K562 (cell line): Measurements from ENCODE around the gene MBD6. TPM values are rescaled to one million over a fixed set of nuclear protein-coding genes. Genes with fewer than 3 reads are reported as not detected.

Experiments used
- ATAC-seq: fragments of 200-7000 bp; cut with Tn5 transposase; 3 replicates; pipeline ENCODE4 v1.9.1; 2020; ENCODE audit warnings: moderate library complexity
- BruUV-seq: library from RNA; stranded (reverse); fragments of 400-500 nt; replicated peaks from 2 replicates; lab custom pipeline; 2021; lab: Mats Ljungman, UMichigan
- CTCF ChIA-PET: fragments of 300-600 bp; formaldehyde crosslinking; extraction: SDS; loops from one replicate; lab custom pipeline; 2021; ENCODE audit warnings: low intra/inter-chr PET ratio; lab: Yijun Ruan, JAX
- POLR2A ChIA-PET: fragments of 300-600, 350-650 bp; sonication (Branson Sonifier 250); formaldehyde crosslinking; extraction: SDS; loops from one replicate; lab custom pipeline; 2021; ENCODE audit warnings: antibody characterized with exemption, inconsistent platforms; lab: Yijun Ruan, JAX
- DNase-seq, 4 experiments: peaks; one replicate each; pipeline versions ENCODE4 v3.0.0 to v3.0.0-alpha.2; 2011 to 2018; ENCODE audit warnings: low spot score in 3 of 4, mixed read lengths in 3 of 4; ENCODE audit errors: extremely low read depth in 1 of 4
- FAIRE-seq: peaks from 2 replicates; lab custom pipeline; 2011; peaks lifted over from hg19 to GRCh38; lab: Jason Lieb, UNC
- H2AFZ ChIP-seq: 2 replicates; pipeline ENCODE4 v1.6.0; 2011; ENCODE audit warnings: low read depth, low read length, control low read depth, inconsistent platforms
- H3K27ac ChIP-seq: fragments of 200-600 bp; 3 replicates; pipeline ENCODE4 v1.8.0; 2011; ENCODE audit warnings: low read depth, mild to moderate bottlenecking, control low read depth, inconsistent platforms, low read length, moderate library complexity, mixed read lengths; ENCODE audit errors: extremely low read depth
- H3K27me3 ChIP-seq, 2 experiments: fragments of 300-600 bp in 1 of 2; 2 replicates in 1 of 2; 3 replicates in 1 of 2; pipeline versions ENCODE4 v1.6.0 to v1.8.0; 2011; ENCODE audit warnings: inconsistent platforms in 2 of 2, low read length in 2 of 2, mild to moderate bottlenecking in 1 of 2, mixed read lengths in 1 of 2, moderate library complexity in 1 of 2; ENCODE audit not compliant: control insufficient read depth in 2 of 2, insufficient read depth in 2 of 2
- H3K36me3 ChIP-seq: fragments of 300-600 bp; 3 replicates; pipeline ENCODE4 v1.8.0; 2011; ENCODE audit warnings: mild to moderate bottlenecking, low read length, inconsistent platforms; ENCODE audit not compliant: control insufficient read depth, insufficient read depth
- H3K4me1 ChIP-seq, 2 experiments: fragments of 200-600 bp in 1 of 2; replicated peaks in 1 of 2; 2 replicates in 1 of 2; 3 replicates in 1 of 2; pipeline versions ENCODE4 v1.5.1 to v1.8.0; 2011; ENCODE audit warnings: inconsistent platforms in 2 of 2, low read length in 2 of 2, mild to moderate bottlenecking in 1 of 2, mixed read lengths in 1 of 2, moderate library complexity in 1 of 2; ENCODE audit not compliant: control insufficient read depth in 2 of 2, insufficient read depth in 2 of 2
- H3K4me2 ChIP-seq: 2 replicates; pipeline ENCODE4 v1.6.1; 2011; ENCODE audit warnings: low read length, control low read depth, inconsistent platforms, mixed read lengths; ENCODE audit not compliant: insufficient read depth
- H3K4me3 ChIP-seq: fragments of 200-600 bp; sonication (generic), shearing (Covaris generic); 2 replicates; pipeline ENCODE4 v1.5.1; 2016; ENCODE audit warnings: control low read depth, inconsistent platforms
- H3K79me2 ChIP-seq: fragments of 200-600 bp; 3 replicates; pipeline ENCODE4 v1.8.0; 2011; ENCODE audit warnings: low read length, inconsistent platforms; ENCODE audit not compliant: control insufficient read depth, insufficient read depth
- H3K9ac ChIP-seq, 2 experiments: 2 replicates each; pipeline versions ENCODE4 v1.6.0 to v1.6.1; 2011; ENCODE audit warnings: low read depth in 2 of 2, low read length in 2 of 2, control low read depth in 1 of 2, inconsistent platforms in 1 of 2, mild to moderate bottlenecking in 1 of 2, mixed read lengths in 1 of 2; ENCODE audit not compliant: insufficient read depth in 1 of 2
- H3K9me1 ChIP-seq: one replicate; pipeline ENCODE4 v1.6.0; 2011; ENCODE audit warnings: inconsistent platforms, mild to moderate bottlenecking, low read length, moderate library complexity; ENCODE audit not compliant: control insufficient read depth, insufficient read depth
- H3K9me3 ChIP-seq: replicated peaks from 2 replicates; pipeline ENCODE4 v1.5.1; 2011; ENCODE audit warnings: low read depth, low read length, inconsistent platforms; ENCODE audit not compliant: control insufficient read depth, insufficient read depth
- H4K20me1 ChIP-seq: replicated peaks from 2 replicates; pipeline ENCODE4 v1.6.1; 2011; ENCODE audit warnings: low read length, inconsistent platforms, mixed read lengths; ENCODE audit not compliant: control insufficient read depth, insufficient read depth
- CBX5 ChIP-seq: IDR thresholded peaks from 2 replicates; pipeline ENCODE4 v1.6.1; 2014; ENCODE audit warnings: low read depth, borderline replicate concordance
- ETS2 ChIP-seq: IDR thresholded peaks from 2 replicates; pipeline ENCODE4 v1.6.1; 2016; ENCODE audit warnings: borderline replicate concordance, missing genetic modification characterization, mild to moderate bottlenecking, moderate library complexity, missing compliant biosample characterization; ENCODE audit not compliant: poor library complexity, severe bottlenecking
- HEY1 ChIP-seq: fragments of 250-450 bp; sonication (Bioruptor Pico); IDR thresholded peaks from 2 replicates; pipeline ENCODE4 v1.5.0; 2020; ENCODE audit warnings: mild to moderate bottlenecking, moderate library complexity, borderline replicate concordance
- RUNX1 ChIP-seq: sonication (generic); IDR thresholded peaks from 2 replicates; pipeline ENCODE4 v1.6.1; 2016; ENCODE audit warnings: antibody characterized with exemption, low read depth
- ZBTB7A ChIP-seq: IDR thresholded peaks from 2 replicates; pipeline ENCODE4 v1.6.1; 2011; ENCODE audit warnings: low read depth, mild to moderate bottlenecking, low read length, moderate library complexity, borderline replicate concordance; ENCODE audit not compliant: control insufficient read depth
- WGBS: fragments of 100-300 bp; shearing (Covaris generic); methylation state at CpG from one replicate; pipeline ENCODE4 v1.1.6; 2016; ENCODE audit warnings: low coverage, mixed read lengths; ENCODE audit not compliant: insufficient coverage; ENCODE audit errors: missing lambda C conversion rate; 5-methylcytosine and 5-hydroxymethylcytosine counted together
- in situ Hi-C: fragments of 300-500 bp; cut with MboI; formaldehyde crosslinking; loops from 4 replicates; pipeline ENCODE4 v1.15.0; 2018; ENCODE audit warnings: inconsistent platforms, mixed read lengths
- intact Hi-C: fragments of 100-400 bp; cut with micrococcal nuclease; formaldehyde crosslinking; loops from 2 replicates; pipeline ENCODE4 v1.14.2; 2022
- polyA plus RNA-seq, 8 experiments: library from polyadenylated mRNA; depleted of rRNA in 4 of 8; stranded (reverse) in 5 of 8; unstranded in 3 of 8; fragments of >200 nt; fragmentation: Nextera tagmentation in 2 of 8; fragmentation: Illumina TruSeq in 1 of 8; extraction: Ambion mirVana in 2 of 8; extraction: Trizol in 1 of 8; gene quantifications; 2 replicates each; pipeline versions ENCODE4 v1.2.1 to v1.2.3, GENCODE V29; 2011 to 2014; ENCODE audit warnings: inconsistent platforms in 1 of 8, missing spikeins in 1 of 8
- total RNA-seq, 7 experiments: library from RNA; depleted of rRNA in 6 of 7; stranded (reverse); fragments of >200 nt in 6 of 7; fragmentation: Illumina TruSeq in 2 of 7; extraction: Trizol in 2 of 7; gene quantifications; 2 replicates each; pipeline versions ENCODE4 v1.2.1 to v1.2.3, GENCODE V29; 2011 to 2021; ENCODE audit warnings: low replicate concordance in 1 of 7
- TF ChIP-seq, protein P1 (sequence below), 2 experiments: fragments of 450-650 bp; IDR thresholded peaks; 2 replicates each; pipeline ENCODE4 v1.6.1; 2018; ENCODE audit warnings: mild to moderate bottlenecking in 2 of 2, low read depth in 1 of 2; ENCODE audit not compliant: partially characterized antibody in 2 of 2

The MBD6 gene
- total and polyA plus RNA-seq, 9 of the 15 experiments (the other 6 are each of a cell fraction or from before 2014, with no cell fraction given), result 2.0 to 54.8 (median 3.8) TPM

DNA sequence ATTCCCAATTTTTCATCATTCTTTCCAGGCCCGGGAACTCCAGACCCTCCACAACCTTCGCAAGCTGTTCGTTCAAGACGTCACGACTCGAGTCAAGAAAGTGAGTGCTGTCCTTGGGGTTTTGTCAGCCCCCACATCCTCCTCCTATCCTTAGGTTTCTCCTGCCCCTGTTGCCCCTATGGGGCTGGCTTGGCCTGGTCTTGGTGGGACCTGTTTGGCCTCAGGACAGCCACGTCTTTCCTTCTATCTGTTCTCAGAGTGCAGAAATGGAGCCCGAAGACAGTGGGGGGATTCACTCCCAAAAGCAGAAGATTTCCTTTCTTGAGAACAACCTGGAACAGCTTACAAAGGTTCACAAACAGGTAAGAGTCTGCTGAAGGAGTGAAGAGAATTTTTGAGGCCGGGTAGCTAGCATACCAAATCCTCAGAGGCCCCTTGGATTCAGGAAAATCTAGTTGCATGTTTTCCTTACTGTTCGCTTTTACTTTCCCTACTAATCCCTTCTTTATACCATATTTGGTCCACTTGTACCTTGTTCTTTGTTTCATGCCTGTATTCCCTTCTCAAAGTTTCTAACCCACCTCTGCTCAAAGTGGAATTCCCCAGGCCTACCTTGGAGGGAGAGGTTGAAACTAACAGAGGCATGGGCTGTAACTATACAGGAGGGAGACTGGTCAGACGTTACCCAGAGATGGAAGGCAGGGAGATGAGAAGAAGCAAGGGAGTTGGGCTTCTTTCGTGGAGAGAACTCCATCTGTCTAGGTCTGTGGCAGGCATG is 55.5 kb downstream of the MBD6 start:
- BruUV-seq, result no TSS peak
- DNase-seq, result no peak
- no peak overlapping the region for H3K4me2 ChIP-seq
- 86% methylated on average over 12 of the region's 12 CpGs for WGBS
- ChIA-PET POLR2A (no interaction called here), CTCF (no interaction called here)
- no peak overlapping the region for H3K9ac ChIP-seq
- no peaks in the 10 kb centered on the region for H3K9me3 ChIP-seq
- no peak overlapping the region for H3K4me3 ChIP-seq
- H3K27ac ChIP-seq, result no peak overlapping the region; the same call in 2 of the 3 replicates
- peaks cover 84% of the 10 kb centered on the region for H3K36me3 ChIP-seq
- no peak for TF ChIP-seq CBX5
- no peak for TF ChIP-seq HEY1 (CRISPR knock-in tag)
- no peak for TF ChIP-seq RUNX1
- TF ChIP-seq ETS2, result no peak
- TF ChIP-seq ZBTB7A, result no peak
- TF ChIP-seq, protein P1, sequence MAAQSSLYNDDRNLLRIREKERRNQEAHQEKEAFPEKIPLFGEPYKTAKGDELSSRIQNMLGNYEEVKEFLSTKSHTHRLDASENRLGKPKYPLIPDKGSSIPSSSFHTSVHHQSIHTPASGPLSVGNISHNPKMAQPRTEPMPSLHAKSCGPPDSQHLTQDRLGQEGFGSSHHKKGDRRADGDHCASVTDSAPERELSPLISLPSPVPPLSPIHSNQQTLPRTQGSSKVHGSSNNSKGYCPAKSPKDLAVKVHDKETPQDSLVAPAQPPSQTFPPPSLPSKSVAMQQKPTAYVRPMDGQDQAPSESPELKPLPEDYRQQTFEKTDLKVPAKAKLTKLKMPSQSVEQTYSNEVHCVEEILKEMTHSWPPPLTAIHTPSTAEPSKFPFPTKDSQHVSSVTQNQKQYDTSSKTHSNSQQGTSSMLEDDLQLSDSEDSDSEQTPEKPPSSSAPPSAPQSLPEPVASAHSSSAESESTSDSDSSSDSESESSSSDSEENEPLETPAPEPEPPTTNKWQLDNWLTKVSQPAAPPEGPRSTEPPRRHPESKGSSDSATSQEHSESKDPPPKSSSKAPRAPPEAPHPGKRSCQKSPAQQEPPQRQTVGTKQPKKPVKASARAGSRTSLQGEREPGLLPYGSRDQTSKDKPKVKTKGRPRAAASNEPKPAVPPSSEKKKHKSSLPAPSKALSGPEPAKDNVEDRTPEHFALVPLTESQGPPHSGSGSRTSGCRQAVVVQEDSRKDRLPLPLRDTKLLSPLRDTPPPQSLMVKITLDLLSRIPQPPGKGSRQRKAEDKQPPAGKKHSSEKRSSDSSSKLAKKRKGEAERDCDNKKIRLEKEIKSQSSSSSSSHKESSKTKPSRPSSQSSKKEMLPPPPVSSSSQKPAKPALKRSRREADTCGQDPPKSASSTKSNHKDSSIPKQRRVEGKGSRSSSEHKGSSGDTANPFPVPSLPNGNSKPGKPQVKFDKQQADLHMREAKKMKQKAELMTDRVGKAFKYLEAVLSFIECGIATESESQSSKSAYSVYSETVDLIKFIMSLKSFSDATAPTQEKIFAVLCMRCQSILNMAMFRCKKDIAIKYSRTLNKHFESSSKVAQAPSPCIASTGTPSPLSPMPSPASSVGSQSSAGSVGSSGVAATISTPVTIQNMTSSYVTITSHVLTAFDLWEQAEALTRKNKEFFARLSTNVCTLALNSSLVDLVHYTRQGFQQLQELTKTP (IDR thresholded peaks at IDR 0.05; ENCODE audit: low read depth in 1 of 2, partially characterized antibody in 2 of 2), result no peak
- in situ Hi-C loops (no loop called here), intact Hi-C loops (no loop called here)
- no peaks in the 10 kb centered on the region for H3K79me2 ChIP-seq
- H3K27me3 ChIP-seq, result no peaks in the 10 kb centered on the region
- no peak overlapping the region for H2AFZ ChIP-seq
- H3K9me1 ChIP-seq, result peaks cover 7% of the 10 kb centered on the region
- no peak for FAIRE-seq
- no peaks in the 10 kb centered on the region; a peak in 1 of 5 replicates for H3K4me1 ChIP-seq
- no peak for ATAC-seq
- H4K20me1 ChIP-seq, result no peaks in the 10 kb centered on the region
